AG09309 (cell line): ENCODE results near the gene PHF21A.

Source experiments
- DNase-seq: peaks from one replicate; pipeline ENCODE4 v3.0.0-alpha.2; 2010; ENCODE audit warnings: low read depth
- H3K4me3 ChIP-seq: 2 replicates; pipeline ENCODE4 v1.5.1; 2011; ENCODE audit warnings: mild to moderate bottlenecking, low read depth, low read length, moderate library complexity; ENCODE audit not compliant: control insufficient read depth
- TF ChIP-seq, protein P1 (sequence below): IDR thresholded peaks from 2 replicates; pipeline ENCODE4 v1.5.1; 2011; ENCODE audit warnings: mild to moderate bottlenecking, low read depth, low read length, inconsistent platforms; ENCODE audit not compliant: insufficient read depth, control insufficient read depth; ENCODE audit errors: missing control alignments

PHF21A gene

DNA sequence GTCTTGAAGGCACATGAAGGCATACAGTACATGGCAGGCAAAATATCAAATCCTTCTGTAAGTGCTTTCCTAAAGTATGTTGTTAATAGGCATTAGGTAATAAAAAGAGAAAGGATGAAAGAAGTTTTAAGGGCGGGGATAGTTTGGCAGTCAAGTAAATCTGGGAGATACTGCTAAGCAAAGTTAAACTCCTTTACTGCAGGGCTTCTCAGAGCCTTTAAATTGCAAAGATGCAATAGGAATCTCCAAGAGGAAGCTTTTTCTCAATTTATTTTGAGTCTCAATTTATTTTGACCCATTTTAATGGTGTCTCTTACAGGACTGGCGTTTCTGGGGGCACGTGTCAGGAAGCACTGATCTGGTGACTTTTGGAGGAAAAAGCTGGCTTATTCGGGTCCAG, 12.8 kb upstream of the PHF21A start:
- no peak for DNase-seq
- no peak overlapping the region for H3K4me3 ChIP-seq
- TF ChIP-seq, protein P1, sequence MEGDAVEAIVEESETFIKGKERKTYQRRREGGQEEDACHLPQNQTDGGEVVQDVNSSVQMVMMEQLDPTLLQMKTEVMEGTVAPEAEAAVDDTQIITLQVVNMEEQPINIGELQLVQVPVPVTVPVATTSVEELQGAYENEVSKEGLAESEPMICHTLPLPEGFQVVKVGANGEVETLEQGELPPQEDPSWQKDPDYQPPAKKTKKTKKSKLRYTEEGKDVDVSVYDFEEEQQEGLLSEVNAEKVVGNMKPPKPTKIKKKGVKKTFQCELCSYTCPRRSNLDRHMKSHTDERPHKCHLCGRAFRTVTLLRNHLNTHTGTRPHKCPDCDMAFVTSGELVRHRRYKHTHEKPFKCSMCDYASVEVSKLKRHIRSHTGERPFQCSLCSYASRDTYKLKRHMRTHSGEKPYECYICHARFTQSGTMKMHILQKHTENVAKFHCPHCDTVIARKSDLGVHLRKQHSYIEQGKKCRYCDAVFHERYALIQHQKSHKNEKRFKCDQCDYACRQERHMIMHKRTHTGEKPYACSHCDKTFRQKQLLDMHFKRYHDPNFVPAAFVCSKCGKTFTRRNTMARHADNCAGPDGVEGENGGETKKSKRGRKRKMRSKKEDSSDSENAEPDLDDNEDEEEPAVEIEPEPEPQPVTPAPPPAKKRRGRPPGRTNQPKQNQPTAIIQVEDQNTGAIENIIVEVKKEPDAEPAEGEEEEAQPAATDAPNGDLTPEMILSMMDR = no peak

DNA sequence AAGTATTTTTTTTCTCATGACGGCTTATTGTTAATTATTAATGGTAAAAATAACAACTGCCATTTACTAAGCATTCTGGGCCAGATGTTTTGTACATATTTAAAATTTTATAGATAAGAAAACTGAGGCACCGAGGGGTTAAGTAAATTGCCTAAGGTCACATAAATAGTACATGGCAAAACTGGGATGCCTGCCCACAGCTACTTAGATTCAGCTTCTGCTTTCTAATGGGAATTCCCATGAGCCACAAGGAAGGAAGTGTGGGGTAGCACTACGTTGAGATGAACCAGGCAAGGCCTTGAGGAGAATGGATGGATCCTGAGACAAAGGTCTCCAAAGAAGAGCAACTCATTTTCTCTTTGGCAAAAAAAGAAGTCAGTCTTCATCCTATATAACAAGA, 11.9 kb upstream of the PHF21A start:
- TF ChIP-seq, protein P1 = no peak
- H3K4me3 ChIP-seq = no peak overlapping the region
- no peak for DNase-seq

DNA sequence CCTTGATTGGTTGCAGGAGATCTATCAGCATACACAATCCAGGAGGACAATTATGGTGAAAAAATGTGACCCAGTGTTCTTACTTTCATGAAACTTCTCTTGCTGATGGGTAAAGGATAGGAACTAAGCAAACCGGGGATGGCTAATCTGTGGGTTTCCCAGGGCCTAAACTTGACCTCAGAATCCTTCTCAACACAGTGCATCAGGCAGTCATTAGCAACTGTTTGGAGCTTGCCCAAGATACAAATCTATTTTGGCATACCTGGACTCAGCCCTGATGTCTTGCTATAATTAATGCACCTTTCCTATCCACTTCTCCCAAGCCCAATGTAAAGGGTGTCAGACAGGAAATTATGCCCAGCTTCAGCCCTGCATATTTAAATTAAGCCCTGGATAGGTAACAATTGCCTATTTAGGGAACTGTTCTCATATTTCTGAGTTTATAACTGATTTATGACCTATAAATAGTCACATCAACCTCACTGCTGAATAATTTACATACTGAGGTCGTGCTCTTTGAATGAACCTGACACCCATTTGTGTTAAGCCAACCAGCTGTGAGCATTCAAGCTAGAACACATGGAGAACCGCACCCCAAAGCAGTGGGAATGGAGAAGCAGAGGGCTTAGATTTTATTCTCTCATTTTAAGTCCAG, 9.2 kb upstream of the PHF21A start:
- no peak overlapping the region for H3K4me3 ChIP-seq
- TF ChIP-seq, protein P1 = no peak
- no peak for DNase-seq

DNA sequence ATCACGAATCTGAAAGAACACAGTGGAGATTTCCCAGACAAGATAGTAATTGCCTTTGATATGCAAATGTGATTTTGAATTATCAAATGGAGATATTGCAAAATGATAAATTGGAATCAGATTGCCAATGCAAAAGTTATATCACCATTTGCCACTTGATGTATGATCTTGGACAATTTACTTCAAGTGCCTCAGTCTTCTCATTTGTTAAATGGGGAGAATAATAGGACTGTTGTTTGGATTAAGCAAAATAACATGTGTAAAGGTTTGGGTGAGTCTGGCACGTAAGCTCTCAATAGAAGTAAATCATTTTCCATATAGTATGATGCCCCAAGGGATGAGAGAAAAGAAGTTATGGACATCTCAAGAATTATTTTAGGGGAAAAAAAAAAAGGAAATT, 7.9 kb upstream of the PHF21A start:
- no peak overlapping the region for H3K4me3 ChIP-seq
- DNase-seq = no peak
- TF ChIP-seq, protein P1 = no peak

DNA sequence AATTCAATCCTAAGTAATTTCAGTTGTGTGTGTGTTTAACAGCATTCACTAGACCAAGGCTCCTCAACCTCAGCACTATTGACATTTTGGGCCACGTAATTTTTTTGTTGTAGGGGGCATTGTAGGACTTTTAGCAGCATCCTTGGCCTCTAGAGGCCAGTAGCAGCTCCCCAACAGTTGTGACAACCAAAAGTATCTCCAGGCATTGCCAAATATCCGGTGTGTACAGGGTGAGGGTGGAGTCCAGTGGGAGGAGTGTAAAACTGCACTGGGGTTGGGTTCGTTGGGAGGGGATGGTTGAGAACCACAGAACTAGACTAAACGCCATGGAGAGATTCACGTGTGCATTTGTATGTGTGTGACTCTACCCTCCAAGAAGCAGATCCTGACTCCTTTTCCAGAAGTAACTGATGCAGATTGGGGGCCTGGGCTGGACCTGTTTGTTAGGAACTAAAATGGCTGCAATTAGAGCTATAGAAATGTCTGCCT, 5.9 kb upstream of the PHF21A start:
- no peak overlapping the region for H3K4me3 ChIP-seq
- TF ChIP-seq, protein P1 = peak; percentile 61
- peak; percentile 16 for DNase-seq

DNA sequence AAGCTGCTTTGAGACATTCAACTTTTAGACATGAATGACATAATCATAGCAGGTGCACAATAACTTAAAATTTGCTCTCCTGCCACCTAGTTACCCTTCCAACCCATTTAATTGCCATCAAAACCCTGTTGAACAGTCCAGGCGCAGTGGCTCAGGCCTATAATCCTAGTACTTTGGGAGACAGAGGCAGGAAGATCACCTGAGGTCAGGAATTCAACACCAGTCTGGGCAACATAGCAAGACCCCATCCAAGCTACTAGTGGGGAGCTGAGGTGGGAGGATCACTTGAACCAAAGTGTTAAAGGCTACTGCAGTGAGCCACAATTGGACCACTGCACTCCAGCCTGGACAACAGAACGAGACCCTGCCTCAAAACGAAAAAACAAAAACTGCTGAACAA, 4.0 kb upstream of the PHF21A start:
- TF ChIP-seq, protein P1 = no peak
- no peak overlapping the region for H3K4me3 ChIP-seq
- DNase-seq = no peak
